ENCODE measurements around the gene FGD5.

FGD5 gene

GRCh38 chr3:14803101-14803980 lies 15.4 kb upstream of the FGD5 start:
- CTCF ChIA-PET = no interaction called here
- POLR2A ChIA-PET = no interaction called here
- DNase-seq (ENCODE audit: extremely low spot score) = no peak
- TF ChIP-seq CTCF (IDR thresholded peaks at IDR 0.05; ENCODE audit: control extremely low read depth, extremely low read depth, low read depth, missing control alignments) = no peak

GRCh38 chr3:14803981-14804834 lies 14.6 kb upstream of the FGD5 start:
- ChIA-PET POLR2A (no interaction called here), CTCF (interaction anchor here (0.9 kb wide), 1 partner anchor 23 kb away, joined by 3 read pairs; no protein-coding TSS in a partner anchor)
- no peak for DNase-seq (ENCODE audit: extremely low spot score)
- no peak for TF ChIP-seq CTCF (IDR thresholded peaks at IDR 0.05; ENCODE audit: control extremely low read depth, extremely low read depth, low read depth, missing control alignments)

- ChIA-PET POLR2A (no interaction called here), CTCF (interaction anchor here (0.9 to 1.1 kb wide), 2 partner anchors 24 to 28 kb away, joined by 3 read pairs; no protein-coding TSS in a partner anchor)
- no peak for DNase-seq (ENCODE audit: extremely low spot score)
- no peak for TF ChIP-seq CTCF (IDR thresholded peaks at IDR 0.05; ENCODE audit: control extremely low read depth, extremely low read depth, low read depth, missing control alignments)
Measured at GRCh38 chr3:14804835-14805780, 13.7 kb upstream of the FGD5 start.

GRCh38 chr3:14805961-14806537 lies 12.7 kb upstream of the FGD5 start:
- DNase-seq (ENCODE audit: extremely low spot score) = no peak
- TF ChIP-seq CTCF (IDR thresholded peaks at IDR 0.05; ENCODE audit: control extremely low read depth, extremely low read depth, low read depth, missing control alignments) = no peak
- POLR2A ChIA-PET = no interaction called here
- CTCF ChIA-PET = interaction anchor here (1.0 to 1.5 kb wide), 3 partner anchors 15 to 29 kb away, joined by 3 read pairs; no protein-coding TSS in a partner anchor

GRCh38 chr3:14806641-14807263 lies 12.0 kb upstream of the FGD5 start:
- ChIA-PET POLR2A (no interaction called here), CTCF (interaction anchor here (0.8 to 1.5 kb wide), 4 partner anchors 16 to 115 kb away, joined by 3 to 4 read pairs (median 3); no protein-coding TSS in a partner anchor)
- DNase-seq (ENCODE audit: extremely low spot score) = no peak
- no peak for TF ChIP-seq CTCF (IDR thresholded peaks at IDR 0.05; ENCODE audit: control extremely low read depth, extremely low read depth, low read depth, missing control alignments)
